ENCODE results near the gene ZNF768. TPM values are rescaled to one million over a fixed set of nuclear protein-coding genes. Genes with fewer than 3 reads are reported as not detected.

The ZNF768 gene
- total RNA-seq, 3 donors from 2014 or later, result 53.9 to 70.1 (median 65.9) TPM

- H3K4me1 ChIP-seq (ENCODE audit: low read depth), result peaks cover 24% of the 10 kb centered on the region
Observed at GRCh38 chr16:30532285-30533145, 6.1 kb upstream of the ZNF768 start.

GRCh38 chr16:30530163-30531037, 4.0 kb upstream of the ZNF768 start:
- DNase-seq (no peak), ATAC-seq (no peak)
- Histone ChIP-seq H3K9me3 (no peaks in the 10 kb centered on the region), H3K4me3 (no peak overlapping the region), H3K4me1 (ENCODE audit: low read depth) (peaks cover 26% of the 10 kb centered on the region), H3K36me3 (ENCODE audit: low read depth) (peaks cover 2% of the 10 kb centered on the region)
- intact Hi-C loops (cut with DNase I, micrococcal nuclease), result no loop called here
- TF ChIP-seq CTCF (IDR thresholded peaks at IDR 0.05), result no peak

More at GRCh38 chr16:30532285-30533145, 6.1 kb upstream of the ZNF768 start:
- H3K4me3 ChIP-seq, result no peak overlapping the region
- no peak for DNase-seq
- no peak for TF ChIP-seq CTCF (IDR thresholded peaks at IDR 0.05)
- no peak for ATAC-seq
- intact Hi-C loops (cut with DNase I, micrococcal nuclease), result no loop called here
- peaks cover 2% of the 10 kb centered on the region for H3K36me3 ChIP-seq (ENCODE audit: low read depth)
- H3K9me3 ChIP-seq, result no peaks in the 10 kb centered on the region

GRCh38 chr16:30528799-30529457, 2.6 kb upstream of the ZNF768 start:
- intact Hi-C loops (cut with DNase I, micrococcal nuclease), result no loop called here

GRCh38 chr16:30527635-30528178, 1.3 kb upstream of the ZNF768 start:
- H3K4me3 ChIP-seq, result peak overlapping the region; percentile 61
- no peaks in the 10 kb centered on the region for H3K9me3 ChIP-seq
- TF ChIP-seq CTCF (IDR thresholded peaks at IDR 0.05), result no peak
- peak; percentile 6 for ATAC-seq
- no peaks in the 10 kb centered on the region for H3K36me3 ChIP-seq (ENCODE audit: low read depth)
- DNase-seq, result peak in 1 of 3 donors; percentile 56
- H3K4me1 ChIP-seq (ENCODE audit: low read depth), result peaks cover 16% of the 10 kb centered on the region
- intact Hi-C loops (cut with DNase I, micrococcal nuclease), result no loop called here

More at GRCh38 chr16:30528799-30529457, 2.6 kb upstream of the ZNF768 start:
- Histone ChIP-seq H3K36me3 (ENCODE audit: low read depth) (no peaks in the 10 kb centered on the region), H3K4me1 (ENCODE audit: low read depth) (peaks cover 28% of the 10 kb centered on the region), H3K4me3 (no peak overlapping the region), H3K9me3 (no peaks in the 10 kb centered on the region)
- TF ChIP-seq CTCF (IDR thresholded peaks at IDR 0.05), result no peak
- DNase-seq (no peak), ATAC-seq (no peak)
